GM12878 (cell line): ENCODE data around the gene SSUH2. TPM values are rescaled to one million over a fixed set of nuclear protein-coding genes. Genes with fewer than 3 reads are reported as not detected.
A peak's percentile ranks its signal among the peaks of the same experiment; 100 is the strongest.

Experiments used
- ATAC-seq: fragments of 200-7000 bp; cut with Tn5 transposase; 3 replicates; pipeline ENCODE4 v1.9.1; 2020; ENCODE audit warnings: mild to moderate bottlenecking, moderate library complexity
- BruUV-seq: library from RNA; stranded (reverse); fragments of 400-500 nt; replicated peaks from 2 replicates; lab custom pipeline; 2021; lab: Mats Ljungman, UMichigan
- CTCF ChIA-PET: fragments of 300-600 bp; sonication (Branson Sonifier 250); formaldehyde crosslinking; extraction: SDS; loops from one replicate; lab custom pipeline; 2021; ENCODE audit warnings: inconsistent platforms; lab: Yijun Ruan, JAX
- POLR2A ChIA-PET: fragments of 350-600 bp; formaldehyde crosslinking; extraction: SDS; loops from one replicate; lab custom pipeline; 2021; ENCODE audit warnings: inconsistent platforms; lab: Charles Lee
- RAD21 ChIA-PET: fragments of 300-600 bp; sonication (Branson Sonifier 250); formaldehyde crosslinking; loops from one replicate; lab custom pipeline; 2023; ENCODE audit warnings: antibody characterized with exemption; ENCODE audit not compliant: unreplicated experiment; lab: Charles Lee
- SMC1A ChIA-PET: fragments of 300-600 bp; sonication (Branson Sonifier 250); formaldehyde crosslinking; loops from one replicate; lab custom pipeline; 2023; ENCODE audit not compliant: unreplicated experiment, uncharacterized antibody; lab: Charles Lee
- DNase-seq: peaks from one replicate; pipeline ENCODE4 v3.0.0-alpha.2; 2011; ENCODE audit warnings: low read depth, low spot score
- FAIRE-seq: peaks from 3 replicates; lab custom pipeline; 2011; peaks lifted over from hg19 to GRCh38; lab: Jason Lieb, UNC
- H2AFZ ChIP-seq: 2 replicates; pipeline ENCODE4 v1.6.0; 2011; ENCODE audit warnings: low read depth, low read length, control low read depth; ENCODE audit not compliant: control insufficient read depth
- H3K27ac ChIP-seq: 2 replicates; pipeline ENCODE4 v1.5.1; 2011; ENCODE audit warnings: control low read depth; ENCODE audit not compliant: control insufficient read depth, insufficient read depth
- H3K27me3 ChIP-seq, 2 experiments: replicated peaks in 1 of 2; 2 replicates each; pipeline versions ENCODE4 v1.6.0 to v1.6.1; 2011; ENCODE audit warnings: low read length in 1 of 2; ENCODE audit not compliant: control insufficient read depth in 2 of 2, insufficient read depth in 2 of 2
- H3K36me3 ChIP-seq, 2 experiments: 2 replicates each; pipeline ENCODE4 v1.5.1; 2011; ENCODE audit warnings: low read length in 1 of 2; ENCODE audit not compliant: control insufficient read depth in 2 of 2, insufficient read depth in 2 of 2
- H3K4me1 ChIP-seq: 2 replicates; pipeline ENCODE4 v1.6.1; 2011; ENCODE audit warnings: mild to moderate bottlenecking, low read length, moderate library complexity, mixed read lengths; ENCODE audit not compliant: control insufficient read depth, insufficient read depth
- H3K4me2 ChIP-seq: 2 replicates; pipeline ENCODE4 v1.6.0; 2011; ENCODE audit warnings: control low read depth; ENCODE audit not compliant: control insufficient read depth, insufficient read depth
- H3K4me3 ChIP-seq: fragments of 200-600 bp; sonication (generic); 2 replicates; pipeline ENCODE4 v1.5.1; 2016
- H3K79me2 ChIP-seq: 2 replicates; pipeline ENCODE4 v1.6.0; 2011; ENCODE audit warnings: low read length; ENCODE audit not compliant: control insufficient read depth, insufficient read depth
- H3K9ac ChIP-seq: 2 replicates; pipeline ENCODE4 v1.8.0; 2011; ENCODE audit warnings: low read length, control low read depth, mixed read lengths; ENCODE audit not compliant: control insufficient read depth, insufficient read depth
- H3K9me3 ChIP-seq: replicated peaks from 3 replicates; pipeline ENCODE4 v1.5.1; 2011; ENCODE audit warnings: mild to moderate bottlenecking, low read length; ENCODE audit not compliant: control insufficient read depth, insufficient read depth
- H4K20me1 ChIP-seq: 2 replicates; pipeline ENCODE4 v1.6.0; 2011; ENCODE audit not compliant: control insufficient read depth, insufficient read depth
- BCL11A ChIP-seq: IDR thresholded peaks from 2 replicates; pipeline ENCODE4 v1.6.1; 2011; ENCODE audit warnings: low read depth, low read length
- BHLHE40 ChIP-seq, 2 experiments: fragments of 450-650 bp in 1 of 2; IDR thresholded peaks; 2 replicates each; pipeline ENCODE4 v1.6.1; 2011 to 2017; ENCODE audit warnings: low read depth in 2 of 2, borderline replicate concordance in 1 of 2, improper control_type of control experiment in 1 of 2, low read length in 1 of 2, mild to moderate bottlenecking in 1 of 2
- DPF2 ChIP-seq: fragments of 450-650 bp; IDR thresholded peaks from 2 replicates; pipeline ENCODE4 v1.6.1; 2017; ENCODE audit warnings: mild to moderate bottlenecking
- EGR1 ChIP-seq, 2 experiments: IDR thresholded peaks; 1 replicate in 1 of 2; 2 replicates in 1 of 2; pipeline ENCODE4 v1.6.1; 2011 to 2012; ENCODE audit warnings: low read depth in 2 of 2, low read length in 2 of 2, borderline replicate concordance in 1 of 2, mild to moderate bottlenecking in 1 of 2, moderate library complexity in 1 of 2
- IKZF1 ChIP-seq: fragments of 450-650 bp; conservative IDR thresholded peaks from 2 replicates; pipeline ENCODE4 v1.6.1; 2017; ENCODE audit warnings: antibody characterized with exemption, mild to moderate bottlenecking
- IKZF2 ChIP-seq, 2 experiments: fragments of 450-650 bp; IDR thresholded peaks; 2 replicates each; pipeline ENCODE4 v1.6.1; 2017; ENCODE audit warnings: mild to moderate bottlenecking in 2 of 2, moderate library complexity in 2 of 2
- JUNB ChIP-seq: IDR thresholded peaks from 2 replicates; pipeline ENCODE4 v1.6.1; 2016; ENCODE audit warnings: antibody characterized with exemption, mild to moderate bottlenecking
- JUND ChIP-seq: IDR thresholded peaks from 2 replicates; pipeline ENCODE4 v1.6.1; 2012; ENCODE audit warnings: low read depth, mild to moderate bottlenecking, low read length, improper control_type of control experiment, moderate library complexity
- MTA2 ChIP-seq: fragments of 450-650 bp; IDR thresholded peaks from 2 replicates; pipeline ENCODE4 v1.6.1; 2016; ENCODE audit warnings: low read depth, mild to moderate bottlenecking, moderate library complexity
- NFXL1 ChIP-seq: fragments of 450-650 bp; IDR thresholded peaks from 2 replicates; pipeline ENCODE4 v1.6.1; 2017; ENCODE audit warnings: antibody characterized with exemption, mild to moderate bottlenecking, borderline replicate concordance
- NR2F1 ChIP-seq: fragments of 450-650 bp; conservative IDR thresholded peaks from 2 replicates; pipeline ENCODE4 v1.6.1; 2017; ENCODE audit warnings: mild to moderate bottlenecking
- RAD51 ChIP-seq: fragments of 450-650 bp; IDR thresholded peaks from 2 replicates; pipeline ENCODE4 v1.6.1; 2016; ENCODE audit warnings: moderate library complexity, mild to moderate bottlenecking, inconsistent platforms
- RUNX3 ChIP-seq: IDR thresholded peaks from 2 replicates; pipeline ENCODE4 v1.6.1; 2012; ENCODE audit warnings: low read length, inconsistent platforms
- SMARCA5 ChIP-seq: fragments of 450-650 bp; IDR thresholded peaks from 2 replicates; pipeline ENCODE4 v1.6.1; 2017; ENCODE audit warnings: mild to moderate bottlenecking
- SUPT20H ChIP-seq: IDR thresholded peaks from 2 replicates; pipeline ENCODE4 v1.6.1; 2011; ENCODE audit warnings: low read depth, mild to moderate bottlenecking, low read length, moderate library complexity, borderline replicate concordance; ENCODE audit not compliant: control insufficient read depth
- WGBS: methylation state at CpG from one replicate; pipeline ENCODE4 v1.1.6; 2016; ENCODE audit warnings: low lambda C conversion rate; ENCODE audit not compliant: insufficient replicate concordance, insufficient coverage; ENCODE audit errors: missing lambda C conversion rate; 5-methylcytosine and 5-hydroxymethylcytosine counted together
- in situ Hi-C: fragments of 300-500 bp; cut with MboI; formaldehyde crosslinking; loops from 9 replicates; pipeline ENCODE4 v1.14.3; 2018; ENCODE audit warnings: mixed read lengths
- intact Hi-C: fragments of 100-400 bp; cut with micrococcal nuclease; formaldehyde crosslinking; loops from one replicate; pipeline ENCODE4 v1.14.2; 2022; ENCODE audit not compliant: unreplicated experiment
- polyA plus RNA-seq, 11 experiments: library from polyadenylated mRNA; depleted of rRNA in 4 of 11; unstranded in 6 of 11; stranded (reverse) in 5 of 11; fragments of >200 nt; fragmentation: Nextera tagmentation in 4 of 11; fragmentation: Illumina TruSeq in 1 of 11; extraction: Ambion mirVana in 4 of 11; extraction: Trizol in 1 of 11; gene quantifications; 1 replicate in 1 of 11; 2 replicates in 10 of 11; pipeline versions ENCODE4 v1.2.1 to v1.2.3, GENCODE V29; 2011 to 2016; ENCODE audit warnings: inconsistent platforms in 2 of 11, missing spikeins in 2 of 11, low read depth in 1 of 11
- total RNA-seq, 4 experiments: library from RNA; depleted of rRNA in 3 of 4; stranded (reverse); fragments of >200 nt in 3 of 4; fragmentation: Illumina TruSeq in 1 of 4; extraction: Trizol in 1 of 4; gene quantifications; 2 replicates each; pipeline versions ENCODE4 v1.2.1 to v1.2.3, GENCODE V29; 2013 to 2021

SSUH2 gene
- total and polyA plus RNA-seq, 10 of the 15 experiments (the other 5 are each of a cell fraction or from before 2014, with no cell fraction given) = 0.09 to 0.26 TPM; not detected in 8

DNA sequence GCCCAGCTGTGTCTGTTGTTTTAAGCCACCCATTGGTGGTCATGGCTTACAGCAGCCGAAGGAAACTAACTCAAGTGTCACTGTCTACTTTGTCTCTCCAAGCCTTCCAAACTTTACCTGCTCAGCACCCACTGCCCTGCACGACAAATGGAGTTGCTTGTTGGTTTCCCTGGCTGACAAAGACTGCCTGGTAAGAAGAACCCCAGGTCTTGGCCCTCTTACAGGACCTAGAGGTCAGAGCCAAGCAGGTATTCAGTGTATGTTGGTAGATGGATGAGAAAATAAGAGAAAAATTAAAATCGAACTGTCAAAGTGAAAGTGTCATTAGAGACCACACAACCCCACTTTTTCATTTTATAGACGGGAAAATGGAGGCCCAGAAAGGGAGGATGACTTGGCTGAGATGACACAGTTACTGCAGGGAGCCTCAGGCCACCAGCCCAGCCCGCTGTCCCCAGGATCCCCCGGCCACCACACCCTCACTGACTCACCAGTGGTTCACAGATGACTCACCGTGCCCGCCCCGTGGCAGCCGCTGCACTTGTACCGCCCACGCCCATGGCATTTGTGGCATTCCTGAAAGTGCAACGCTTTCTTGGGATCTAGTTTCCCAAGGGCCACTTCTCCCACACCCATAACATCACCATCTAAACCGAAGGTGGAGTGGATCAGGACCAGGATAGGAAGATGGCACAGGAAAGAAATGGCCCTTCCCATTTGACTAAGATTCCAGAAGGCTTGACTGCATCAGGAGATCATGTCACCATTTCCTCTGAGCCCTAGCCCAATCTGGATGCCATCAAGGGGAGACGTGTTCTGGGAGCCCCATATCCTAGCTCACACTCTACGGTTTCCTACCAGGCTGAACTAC lies 15.2 kb downstream of the SSUH2 start:
- Histone ChIP-seq H3K9me3 (no peaks in the 10 kb centered on the region), H3K9ac (no peak overlapping the region), H2AFZ (no peak overlapping the region), H3K36me3 (no peaks in the 10 kb centered on the region), H4K20me1 (no peaks in the 10 kb centered on the region), H3K27me3 (peaks cover 0 to 3% of the 10 kb centered on the region in 2 experiments; a peak in 1 of 4 replicates), H3K4me3 (no peak overlapping the region), H3K4me1 (0 out of 2 replicates have a peak, but pooled peaks cover 3% of the 10 kb centered on the region), H3K4me2 (no peak overlapping the region), H3K27ac (no peak overlapping the region), H3K79me2 (no peaks in the 10 kb centered on the region)
- TF ChIP-seq RUNX3 (no peak; the same call in 1 of the 2 replicates), DPF2 (peak; percentile 80), BHLHE40 (IDR thresholded peaks at IDR 0.05; ENCODE audit: borderline replicate concordance in 1 of 2, low read depth in 2 of 2, low read length in 1 of 2) (peak in 1 of 2 experiments; percentile 53; a peak in 2 of 4 replicates), JUNB (peak; percentile 47; the same call in 1 of the 2 replicates), IKZF2 (IDR thresholded peaks at IDR 0.05) (peak; percentile 77 to 88), SUPT20H (no peak), NFXL1 (no peak), NR2F1 (0 out of 2 replicates have a peak, but pooled peaks have one; percentile 42), JUND (peak; percentile 54; the same call in 1 of the 2 replicates), RAD51 (no peak), IKZF1 (peak; percentile 88), EGR1 (IDR thresholded peaks at IDR 0.05; ENCODE audit: borderline replicate concordance in 1 of 2, low read depth in 2 of 2, low read length in 2 of 2) (peak in 1 of 2 experiments; percentile 55; a peak in 1 of 3 replicates), SMARCA5 (no peak), MTA2 (peak; percentile 45; the same call in 1 of the 2 replicates), BCL11A (peak; percentile 29; the same call in 1 of the 2 replicates)
- in situ Hi-C loops (no loop called here), intact Hi-C loops (loop anchor here (10.0 kb wide), 1 partner anchor 305 kb away; no protein-coding TSS in a partner anchor)
- FAIRE-seq (no peak), ATAC-seq (peak; percentile 93), DNase-seq (peak; percentile 12)
- ChIA-PET SMC1A (interaction anchor here (1.2 kb wide), 1 partner anchor 187 kb away, joined by 3 read pairs; no protein-coding TSS in a partner anchor), CTCF (interaction anchor here (0.8 to 1.5 kb wide), 3 partner anchors 35 to 212 kb away, joined by 3 to 6 read pairs (median 3); no protein-coding TSS in a partner anchor), POLR2A (no interaction called here), RAD21 (no interaction called here)
- WGBS = 28% methylated on average over 8 of the region's 16 CpGs
- no TSS peak for BruUV-seq
